HG03521 (cell line): ENCODE results near the gene DOCK9.
"Not testable (repeated sequence)": the region's sequence is repeated elsewhere in the genome, so short reads cannot be mapped to it uniquely, and the experiment has no call there.

ENCODE experiments used
- ATAC-seq: cut with Tn5 transposase; IDR thresholded peaks from one replicate; pipeline ENCODE4 v1.9.1; 2021; ENCODE audit warnings: mild to moderate bottlenecking, moderate library complexity; ENCODE audit not compliant: unreplicated experiment

DOCK9 gene

GRCh38 chr13:98918771-98919170, 59.1 kb downstream of the DOCK9 start:
- ATAC-seq, result no peak

GRCh38 chr13:98917116-98917515, 60.7 kb downstream of the DOCK9 start:
- no peak for ATAC-seq

GRCh38 chr13:98916403-98916802, 61.5 kb downstream of the DOCK9 start:
- no peak for ATAC-seq

GRCh38 chr13:98915981-98916380, 61.9 kb downstream of the DOCK9 start:
- ATAC-seq, result no peak

GRCh38 chr13:98915563-98915962, 62.3 kb downstream of the DOCK9 start:
- no peak for ATAC-seq

- no peak for ATAC-seq
These were observed 64.1 kb downstream of the DOCK9 start for GRCh38 chr13:98913741-98914140.

GRCh38 chr13:98912846-98913245, 65.0 kb downstream of the DOCK9 start:
- ATAC-seq, result no peak

- ATAC-seq, result no peak
These were observed 67.3 kb downstream of the DOCK9 start for GRCh38 chr13:98910501-98910951.

- no peak for ATAC-seq
These were observed 68.8 kb downstream of the DOCK9 start for GRCh38 chr13:98909016-98909415.

- ATAC-seq, result no peak
These were observed 70.9 kb downstream of the DOCK9 start for GRCh38 chr13:98906746-98907502.

GRCh38 chr13:98905199-98905598, 72.7 kb downstream of the DOCK9 start:
- ATAC-seq, result no peak

- ATAC-seq, result no peak
These were observed 77.4 kb downstream of the DOCK9 start for GRCh38 chr13:98900442-98900841.

- ATAC-seq, result no peak
These were observed 80.2 kb downstream of the DOCK9 start for GRCh38 chr13:98897706-98898105.

GRCh38 chr13:98896868-98897144, 81.1 kb downstream of the DOCK9 start:
- ATAC-seq, result no peak

GRCh38 chr13:98896083-98896867, 81.6 kb downstream of the DOCK9 start:
- no peak for ATAC-seq

- ATAC-seq, result not testable (repeated sequence)
These were observed 83.0 kb downstream of the DOCK9 start for GRCh38 chr13:98894814-98895213.

- no peak for ATAC-seq
These were observed 84.5 kb downstream of the DOCK9 start for GRCh38 chr13:98893371-98893770.

- ATAC-seq, result no peak
These were observed 85.0 kb downstream of the DOCK9 start for GRCh38 chr13:98892821-98893220.

GRCh38 chr13:98892077-98892476, 85.8 kb downstream of the DOCK9 start:
- ATAC-seq, result no peak

- no peak for ATAC-seq
These were observed 86.9 kb downstream of the DOCK9 start for GRCh38 chr13:98890925-98891324.

- no peak for ATAC-seq
These were observed 87.7 kb downstream of the DOCK9 start for GRCh38 chr13:98890186-98890585.

GRCh38 chr13:98889419-98890085, 88.3 kb downstream of the DOCK9 start:
- ATAC-seq, result no peak
